ENCODE results near the gene GPS1.

GPS1 gene

GRCh38 chr17:82049521-82049971 is 2.2 kb upstream of the GPS1 start:
- H3K9me3 ChIP-seq (ENCODE audit: insufficient read depth, low read depth, low read length) = no peaks in the 10 kb centered on the region
- H3K27ac ChIP-seq (ENCODE audit: low read length) = no peak overlapping the region
- no peak overlapping the region for H3K9ac ChIP-seq (ENCODE audit: low read depth, low read length)
- H3K4me3 ChIP-seq (ENCODE audit: low read length) = no peak overlapping the region
- no peaks in the 10 kb centered on the region for H3K27me3 ChIP-seq (ENCODE audit: insufficient read depth, low read length)
- peaks cover 21% of the 10 kb centered on the region for H3K36me3 ChIP-seq (ENCODE audit: insufficient read depth, low read depth, low read length)
- H3K4me1 ChIP-seq (ENCODE audit: insufficient read depth, low read length) = no peaks in the 10 kb centered on the region

- H3K27me3 ChIP-seq (ENCODE audit: insufficient read depth, low read length) = no peaks in the 10 kb centered on the region
- peaks cover 28% of the 10 kb centered on the region for H3K36me3 ChIP-seq (ENCODE audit: insufficient read depth, low read depth, low read length)
- H3K9me3 ChIP-seq (ENCODE audit: insufficient read depth, low read depth, low read length) = no peaks in the 10 kb centered on the region
- peak overlapping the region; percentile 61 for H3K4me3 ChIP-seq (ENCODE audit: low read length)
- H3K9ac ChIP-seq (ENCODE audit: low read depth, low read length) = peak overlapping the region; percentile 37; the same call in 1 of the 2 replicates
- no peaks in the 10 kb centered on the region for H3K4me1 ChIP-seq (ENCODE audit: insufficient read depth, low read length)
- no peak overlapping the region for H3K27ac ChIP-seq (ENCODE audit: low read length)
Measured at GRCh38 chr17:82050152-82050760, 1.4 kb upstream of the GPS1 start.

- Histone ChIP-seq H3K9ac (ENCODE audit: low read depth, low read length) (peak overlapping the region; percentile 37), H3K4me1 (ENCODE audit: insufficient read depth, low read length) (no peaks in the 10 kb centered on the region)
Measured at GRCh38 chr17:82050761-82051641, 697 bp upstream of the GPS1 start.

GRCh38 chr17:82052638-82053059 is 951 bp downstream of the GPS1 start:
- H3K4me1 ChIP-seq (ENCODE audit: insufficient read depth, low read length) = no peaks in the 10 kb centered on the region
- no peaks in the 10 kb centered on the region for H3K9me3 ChIP-seq (ENCODE audit: insufficient read depth, low read depth, low read length)
- H3K36me3 ChIP-seq (ENCODE audit: insufficient read depth, low read depth, low read length) = peaks cover 46% of the 10 kb centered on the region
- H3K9ac ChIP-seq (ENCODE audit: low read depth, low read length) = peak overlapping the region; percentile 76
- peak overlapping the region; percentile 84 for H3K4me3 ChIP-seq (ENCODE audit: low read length)
- no peaks in the 10 kb centered on the region for H3K27me3 ChIP-seq (ENCODE audit: insufficient read depth, low read length)
- no peak overlapping the region for H3K27ac ChIP-seq (ENCODE audit: low read length)

More at GRCh38 chr17:82050761-82051641, 697 bp upstream of the GPS1 start:
- no peaks in the 10 kb centered on the region for H3K9me3 ChIP-seq (ENCODE audit: insufficient read depth, low read depth, low read length)
- peaks cover 33% of the 10 kb centered on the region for H3K36me3 ChIP-seq (ENCODE audit: insufficient read depth, low read depth, low read length)
- H3K27ac ChIP-seq (ENCODE audit: low read length) = no peak overlapping the region
- peak overlapping the region; percentile 61 for H3K4me3 ChIP-seq (ENCODE audit: low read length)
- H3K27me3 ChIP-seq (ENCODE audit: insufficient read depth, low read length) = no peaks in the 10 kb centered on the region

- H3K9ac ChIP-seq (ENCODE audit: low read depth, low read length) = no peak overlapping the region
- H3K27ac ChIP-seq (ENCODE audit: low read length) = no peak overlapping the region
- H3K27me3 ChIP-seq (ENCODE audit: insufficient read depth, low read length) = no peaks in the 10 kb centered on the region
- peaks cover 46% of the 10 kb centered on the region for H3K36me3 ChIP-seq (ENCODE audit: insufficient read depth, low read depth, low read length)
- H3K4me1 ChIP-seq (ENCODE audit: insufficient read depth, low read length) = no peaks in the 10 kb centered on the region
- H3K4me3 ChIP-seq (ENCODE audit: low read length) = peak overlapping the region; percentile 84; the same call in 1 of the 2 replicates
- H3K9me3 ChIP-seq (ENCODE audit: insufficient read depth, low read depth, low read length) = no peaks in the 10 kb centered on the region
Measured at GRCh38 chr17:82053130-82053529, 1.4 kb downstream of the GPS1 start.

GRCh38 chr17:82053556-82054263 is 2.0 kb downstream of the GPS1 start:
- Histone ChIP-seq H3K4me3 (ENCODE audit: low read length) (no peak overlapping the region), H3K27ac (ENCODE audit: low read length) (no peak overlapping the region), H3K9ac (ENCODE audit: low read depth, low read length) (no peak overlapping the region), H3K4me1 (ENCODE audit: insufficient read depth, low read length) (no peaks in the 10 kb centered on the region), H3K9me3 (ENCODE audit: insufficient read depth, low read depth, low read length) (no peaks in the 10 kb centered on the region), H3K27me3 (ENCODE audit: insufficient read depth, low read length) (no peaks in the 10 kb centered on the region), H3K36me3 (ENCODE audit: insufficient read depth, low read depth, low read length) (peaks cover 52% of the 10 kb centered on the region)

- H3K9me3 ChIP-seq (ENCODE audit: insufficient read depth, low read depth, low read length) = no peaks in the 10 kb centered on the region
- H3K27ac ChIP-seq (ENCODE audit: low read length) = no peak overlapping the region
- no peaks in the 10 kb centered on the region for H3K27me3 ChIP-seq (ENCODE audit: insufficient read depth, low read length)
- H3K36me3 ChIP-seq (ENCODE audit: insufficient read depth, low read depth, low read length) = peaks cover 56% of the 10 kb centered on the region
- H3K4me1 ChIP-seq (ENCODE audit: insufficient read depth, low read length) = no peaks in the 10 kb centered on the region
- no peak overlapping the region for H3K4me3 ChIP-seq (ENCODE audit: low read length)
- no peak overlapping the region for H3K9ac ChIP-seq (ENCODE audit: low read depth, low read length)
Measured at GRCh38 chr17:82054351-82055022, 2.8 kb downstream of the GPS1 start.

- no peaks in the 10 kb centered on the region for H3K27me3 ChIP-seq (ENCODE audit: insufficient read depth, low read length)
- H3K4me3 ChIP-seq (ENCODE audit: low read length) = no peak overlapping the region
- H3K27ac ChIP-seq (ENCODE audit: low read length) = no peak overlapping the region
- H3K4me1 ChIP-seq (ENCODE audit: insufficient read depth, low read length) = no peaks in the 10 kb centered on the region
- no peak overlapping the region for H3K9ac ChIP-seq (ENCODE audit: low read depth, low read length)
- no peaks in the 10 kb centered on the region for H3K9me3 ChIP-seq (ENCODE audit: insufficient read depth, low read depth, low read length)
- peaks cover 56% of the 10 kb centered on the region for H3K36me3 ChIP-seq (ENCODE audit: insufficient read depth, low read depth, low read length)
Measured at GRCh38 chr17:82055023-82055964, 3.6 kb downstream of the GPS1 start.

GRCh38 chr17:82055965-82056728 is 4.4 kb downstream of the GPS1 start:
- Histone ChIP-seq H3K9me3 (ENCODE audit: insufficient read depth, low read depth, low read length) (no peaks in the 10 kb centered on the region), H3K9ac (ENCODE audit: low read depth, low read length) (no peak overlapping the region), H3K36me3 (ENCODE audit: insufficient read depth, low read depth, low read length) (peaks cover 64% of the 10 kb centered on the region), H3K27me3 (ENCODE audit: insufficient read depth, low read length) (no peaks in the 10 kb centered on the region), H3K4me1 (ENCODE audit: insufficient read depth, low read length) (no peaks in the 10 kb centered on the region), H3K27ac (ENCODE audit: low read length) (no peak overlapping the region), H3K4me3 (ENCODE audit: low read length) (no peak overlapping the region)

Data from iPS-20b (cell line).